A673 (cell line): ENCODE measurements around the gene ZYG11B. TPM values are rescaled to one million over a fixed set of nuclear protein-coding genes. Genes with fewer than 3 reads are reported as not detected.

Experiments
- BruUV-seq: library from RNA; stranded (reverse); fragments of 400-500 nt; replicated peaks from 2 replicates; lab custom pipeline; 2021; lab: Mats Ljungman, UMichigan
- CTCF ChIA-PET: fragments of 300-600 bp; sonication (Branson Sonifier 250); formaldehyde crosslinking; loops from one replicate; lab custom pipeline; 2022; ENCODE audit warnings: antibody characterized with exemption; lab: Charles Lee
- POLR2A ChIA-PET: fragments of 300-600 bp; sonication (Branson Sonifier 250); formaldehyde crosslinking; loops from one replicate; lab custom pipeline; 2022; ENCODE audit warnings: antibody characterized with exemption; ENCODE audit not compliant: low non-redundant PET; lab: Charles Lee
- DNase-seq: peaks from one replicate; pipeline ENCODE4 v3.0.0-alpha.2; 2015; ENCODE audit warnings: low spot score
- H3K27ac ChIP-seq: fragments of 200-600 bp; sonication (generic); 2 replicates; pipeline ENCODE4 v1.5.1; 2016; ENCODE audit warnings: mixed run types, low read depth, mild to moderate bottlenecking, mixed read lengths, antibody characterized with exemption, low read length; ENCODE audit not compliant: poor library complexity, severe bottlenecking
- H3K27me3 ChIP-seq: fragments of 200-600 bp; sonication (generic); replicated peaks from 2 replicates; pipeline ENCODE4 v1.6.1; 2017; ENCODE audit warnings: mixed run types, low read depth, mild to moderate bottlenecking, mixed read lengths, antibody characterized with exemption, low read length; ENCODE audit not compliant: insufficient read depth, poor library complexity
- H3K36me3 ChIP-seq: fragments of 200-600 bp; sonication (generic); 2 replicates; pipeline ENCODE4 v1.6.1; 2016; ENCODE audit warnings: mixed run types, mild to moderate bottlenecking, mixed read lengths, antibody characterized with exemption, low read length; ENCODE audit not compliant: insufficient read depth, poor library complexity, severe bottlenecking
- H3K4me1 ChIP-seq: fragments of 200-600 bp; sonication (generic); 2 replicates; pipeline ENCODE4 v1.6.1; 2017; ENCODE audit warnings: mixed run types, mild to moderate bottlenecking, mixed read lengths, antibody characterized with exemption, low read length; ENCODE audit not compliant: insufficient read depth, poor library complexity, severe bottlenecking
- H3K4me3 ChIP-seq: fragments of 200-600 bp; sonication (generic); 2 replicates; pipeline ENCODE4 v1.5.1; 2016; ENCODE audit warnings: low read depth, mixed run types, mild to moderate bottlenecking, mixed read lengths, low read length; ENCODE audit not compliant: poor library complexity, severe bottlenecking
- H3K9me3 ChIP-seq: fragments of 200-600 bp; sonication (generic); 2 replicates; pipeline ENCODE4 v1.6.1; 2016; ENCODE audit warnings: mixed run types, low read depth, mild to moderate bottlenecking, mixed read lengths, antibody characterized with exemption, low read length; ENCODE audit not compliant: poor library complexity, severe bottlenecking
- EZH2 ChIP-seq: fragments of 200-600 bp; sonication (generic); IDR thresholded peaks from 2 replicates; pipeline ENCODE4 v1.6.1; 2017; ENCODE audit warnings: borderline replicate concordance, low read depth, mild to moderate bottlenecking, mixed read lengths, antibody characterized with exemption, low read length; ENCODE audit not compliant: poor library complexity, severe bottlenecking
- intact Hi-C: fragments of 100-400 bp; cut with micrococcal nuclease; formaldehyde crosslinking; loops from one replicate; pipeline ENCODE4 v1.10.0; 2022; ENCODE audit not compliant: unreplicated experiment
- total RNA-seq: library from RNA; stranded (reverse); gene quantifications from 2 replicates; pipeline ENCODE4 v1.2.3, GENCODE V29; 2021
- TF ChIP-seq, protein P1 (sequence below): fragments of 300-800, 200-600 bp; sonication (generic); conservative IDR thresholded peaks from 2 replicates; pipeline ENCODE4 v1.5.1; 2017; ENCODE audit warnings: low read depth, mild to moderate bottlenecking, antibody characterized with exemption, low read length, moderate library complexity, mixed read lengths

The ZYG11B gene
- total RNA-seq, 1 experiment from 2014 or later: 23.1 TPM

DNA sequence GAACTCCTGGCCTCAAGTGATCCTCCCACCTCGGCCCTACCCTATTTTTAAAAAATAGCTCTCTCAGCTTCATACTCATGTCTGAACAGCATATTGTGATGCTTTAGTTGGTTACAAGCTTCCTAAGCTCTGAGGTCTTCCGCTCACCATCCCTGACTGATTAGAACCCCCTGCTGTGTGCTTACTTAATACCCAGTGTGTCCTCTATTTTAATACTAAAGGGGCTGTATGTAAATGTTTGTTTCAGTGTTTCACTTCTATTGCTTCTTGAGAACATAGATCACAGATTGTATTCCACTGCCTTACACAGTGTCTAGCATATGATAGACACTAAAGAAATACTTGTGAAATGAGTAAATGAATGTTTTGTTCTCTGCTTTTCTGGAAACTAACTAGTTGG lies 29.8 kb downstream of the ZYG11B start:
- intact Hi-C loops: no loop called here
- Histone ChIP-seq H3K4me3 (no peak overlapping the region), H3K4me1 (peaks cover 15% of the 10 kb centered on the region), H3K9me3 (no peaks in the 10 kb centered on the region), H3K27ac (no peak overlapping the region), H3K36me3 (no peaks in the 10 kb centered on the region), H3K27me3 (no peaks in the 10 kb centered on the region)
- CTCF ChIA-PET: no interaction called here
- DNase-seq: peak; percentile 54
- no peak for TF ChIP-seq EZH2
- TF ChIP-seq, protein P1, sequence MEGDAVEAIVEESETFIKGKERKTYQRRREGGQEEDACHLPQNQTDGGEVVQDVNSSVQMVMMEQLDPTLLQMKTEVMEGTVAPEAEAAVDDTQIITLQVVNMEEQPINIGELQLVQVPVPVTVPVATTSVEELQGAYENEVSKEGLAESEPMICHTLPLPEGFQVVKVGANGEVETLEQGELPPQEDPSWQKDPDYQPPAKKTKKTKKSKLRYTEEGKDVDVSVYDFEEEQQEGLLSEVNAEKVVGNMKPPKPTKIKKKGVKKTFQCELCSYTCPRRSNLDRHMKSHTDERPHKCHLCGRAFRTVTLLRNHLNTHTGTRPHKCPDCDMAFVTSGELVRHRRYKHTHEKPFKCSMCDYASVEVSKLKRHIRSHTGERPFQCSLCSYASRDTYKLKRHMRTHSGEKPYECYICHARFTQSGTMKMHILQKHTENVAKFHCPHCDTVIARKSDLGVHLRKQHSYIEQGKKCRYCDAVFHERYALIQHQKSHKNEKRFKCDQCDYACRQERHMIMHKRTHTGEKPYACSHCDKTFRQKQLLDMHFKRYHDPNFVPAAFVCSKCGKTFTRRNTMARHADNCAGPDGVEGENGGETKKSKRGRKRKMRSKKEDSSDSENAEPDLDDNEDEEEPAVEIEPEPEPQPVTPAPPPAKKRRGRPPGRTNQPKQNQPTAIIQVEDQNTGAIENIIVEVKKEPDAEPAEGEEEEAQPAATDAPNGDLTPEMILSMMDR: no peak
- POLR2A ChIA-PET: no interaction called here
- no TSS peak for BruUV-seq

DNA sequence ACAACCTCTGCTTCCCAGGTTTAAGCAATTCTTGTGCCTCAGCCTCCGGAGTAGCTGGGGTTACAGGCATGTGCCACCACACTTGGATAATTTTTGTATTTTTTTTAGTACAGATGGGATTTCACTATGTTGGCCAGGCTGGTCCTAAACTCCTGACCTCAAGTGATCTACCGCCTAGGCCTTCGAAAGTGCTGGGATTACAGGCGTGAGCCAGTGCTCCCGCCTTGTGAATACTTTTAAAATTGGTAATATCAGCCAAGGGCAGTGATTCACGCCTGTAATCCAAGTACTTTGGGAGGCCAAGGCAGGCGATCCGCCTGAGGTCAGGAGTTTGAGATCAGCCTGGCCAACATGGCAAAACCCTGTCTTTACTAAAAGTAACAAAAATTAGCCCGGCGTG lies 33.7 kb downstream of the ZYG11B start:
- Histone ChIP-seq H3K36me3 (no peaks in the 10 kb centered on the region), H3K27me3 (no peaks in the 10 kb centered on the region), H3K4me1 (peaks cover 3% of the 10 kb centered on the region), H3K27ac (no peak overlapping the region), H3K9me3 (no peaks in the 10 kb centered on the region), H3K4me3 (no peak overlapping the region)
- DNase-seq: no peak
- intact Hi-C loops: no loop called here
- no TSS peak for BruUV-seq
- TF ChIP-seq, protein P1: no peak
- TF ChIP-seq EZH2: no peak
- CTCF ChIA-PET: no interaction called here
- POLR2A ChIA-PET: no interaction called here

DNA sequence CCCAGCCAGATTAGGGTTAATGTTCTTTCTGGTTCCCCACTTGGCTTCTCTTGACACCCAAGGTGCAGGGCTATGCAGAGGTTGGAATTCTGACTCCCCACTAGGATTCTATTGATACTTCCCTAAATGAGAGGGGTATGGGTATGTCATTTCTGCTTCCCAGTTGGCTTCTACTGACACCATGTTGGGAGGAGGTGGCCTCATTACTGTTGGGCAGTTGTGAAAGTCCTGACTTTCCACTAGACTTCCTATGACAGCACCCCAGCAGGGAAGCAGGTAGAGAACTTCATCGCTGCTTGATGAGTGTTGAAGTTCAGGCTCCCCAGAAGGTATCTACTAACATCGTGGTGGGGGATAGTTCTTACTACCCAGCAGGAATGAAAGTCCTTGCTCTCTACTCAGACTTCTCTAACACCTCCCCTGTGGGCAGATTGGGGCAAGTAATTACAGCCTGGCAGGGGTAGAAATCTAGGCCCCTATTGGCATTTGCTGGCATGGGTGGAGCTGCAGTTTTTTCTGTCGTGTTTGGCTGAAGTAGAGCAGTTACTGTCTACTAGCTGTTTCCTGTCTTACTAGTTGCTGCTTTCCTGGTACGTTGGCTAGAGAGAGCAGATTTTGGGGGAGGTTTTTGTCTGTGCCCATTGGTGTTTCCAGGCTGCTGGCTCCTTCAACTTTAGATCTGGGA lies 41.5 kb downstream of the ZYG11B start:
- Histone ChIP-seq H3K36me3 (no peaks in the 10 kb centered on the region), H3K9me3 (no peaks in the 10 kb centered on the region), H3K27me3 (no peaks in the 10 kb centered on the region), H3K27ac (no peak overlapping the region), H3K4me1 (no peaks in the 10 kb centered on the region), H3K4me3 (no peak overlapping the region)
- BruUV-seq: no TSS peak
- TF ChIP-seq, protein P1: no peak
- TF ChIP-seq EZH2: no peak
- ChIA-PET CTCF (no interaction called here), POLR2A (interaction anchor here (0.7 kb wide), 1 partner anchor 206 kb away, joined by 7 read pairs; no protein-coding TSS in a partner anchor)
- intact Hi-C loops: no loop called here
- no peak for DNase-seq
